Tibial artery (tissue), 4 donors: ENCODE measurements around the gene CRYM.

Source experiments
- DNase-seq, 2 donors: peaks; one replicate each; pipeline ENCODE4 v3.0.0-alpha.2; 2019
- H3K27ac ChIP-seq, 2 donors: fragments of 200-600 bp; sonication (generic) in 1 of 2; 1 replicate in 1 of 2; 2 replicates in 1 of 2; pipeline ENCODE4 v1.5.1; 2018 to 2019; ENCODE audit warnings: mild to moderate bottlenecking in 1 of 2
- H3K27me3 ChIP-seq, 2 donors: fragments of 200-600 bp; sonication (generic) in 1 of 2; one replicate each; pipeline versions ENCODE4 v1.5.1 to v1.6.0; 2016 to 2019
- H3K36me3 ChIP-seq, 3 donors: fragments of 200-600 bp; sonication (generic) in 2 of 3; one replicate each; pipeline ENCODE4 v1.5.1; 2016 to 2019; ENCODE audit warnings: mild to moderate bottlenecking in 2 of 3
- H3K4me1 ChIP-seq, 4 donors: fragments of 200-600 bp; sonication (generic) in 2 of 4; 1 replicate in 3 of 4; 2 replicates in 1 of 4; pipeline ENCODE4 v1.5.1; 2016 to 2019
- H3K4me3 ChIP-seq, 2 donors: fragments of 200-600 bp; sonication (generic) in 1 of 2; 1 replicate in 1 of 2; 2 replicates in 1 of 2; pipeline ENCODE4 v1.5.1; 2018 to 2019; ENCODE audit warnings: mild to moderate bottlenecking in 2 of 2
- H3K9me3 ChIP-seq, 3 donors: fragments of 200-600 bp; sonication (generic) in 1 of 3; one replicate each; pipeline ENCODE4 v1.5.1; 2016 to 2019
- CTCF ChIP-seq, 2 experiments: fragments of 200-600 bp in 1 of 2; fragments of 450-650 bp in 1 of 2; IDR thresholded peaks; one replicate each; pipeline ENCODE4 v1.5.1; 2017 to 2019; ENCODE audit warnings: antibody characterized with exemption in 2 of 2, mild to moderate bottlenecking in 1 of 2, moderate library complexity in 1 of 2
- intact Hi-C: fragments of 100-400 bp; cut with DNase I; formaldehyde crosslinking; loops from one replicate; pipeline ENCODE4 v1.15.0; 2023; ENCODE audit warnings: low total_unique reads

Gene CRYM

GRCh38 chr16:21244518-21245215, 33.4 kb downstream of the CRYM start:
- H3K27me3 ChIP-seq, result peaks cover 0 to 7% of the 10 kb centered on the region in 2 donors
- DNase-seq, result no peak
- peaks cover 0 to 7% (median 0%) of the 10 kb centered on the region in 4 donors for H3K4me1 ChIP-seq
- intact Hi-C loops, result no loop called here
- no peak overlapping the region for H3K4me3 ChIP-seq
- TF ChIP-seq CTCF (IDR thresholded peaks at IDR 0.05), result no peak
- H3K36me3 ChIP-seq, result no peaks in the 10 kb centered on the region
- no peak overlapping the region for H3K27ac ChIP-seq
- no peaks in the 10 kb centered on the region for H3K9me3 ChIP-seq

- no peaks in the 10 kb centered on the region for H3K36me3 ChIP-seq
- peaks cover 0 to 7% of the 10 kb centered on the region in 2 donors for H3K27me3 ChIP-seq
- no peaks in the 10 kb centered on the region for H3K9me3 ChIP-seq
- peaks cover 0 to 7% (median 0%) of the 10 kb centered on the region in 4 donors for H3K4me1 ChIP-seq
- DNase-seq, result no peak
- no peak overlapping the region for H3K4me3 ChIP-seq
- intact Hi-C loops, result no loop called here
- TF ChIP-seq CTCF (IDR thresholded peaks at IDR 0.05), result no peak
- no peak overlapping the region for H3K27ac ChIP-seq
Measured at GRCh38 chr16:21242756-21243155, 35.3 kb downstream of the CRYM start.

- Histone ChIP-seq H3K9me3 (no peaks in the 10 kb centered on the region), H3K27ac (no peak overlapping the region), H3K27me3 (peaks cover 0 to 7% of the 10 kb centered on the region in 2 donors), H3K4me3 (no peak overlapping the region), H3K36me3 (no peaks in the 10 kb centered on the region), H3K4me1 (peaks cover 0 to 2% (median 0%) of the 10 kb centered on the region in 4 donors)
- TF ChIP-seq CTCF (IDR thresholded peaks at IDR 0.05), result no peak
- DNase-seq, result no peak
- intact Hi-C loops, result no loop called here
Measured at GRCh38 chr16:21239646-21240045, 38.4 kb downstream of the CRYM start.

DNA sequence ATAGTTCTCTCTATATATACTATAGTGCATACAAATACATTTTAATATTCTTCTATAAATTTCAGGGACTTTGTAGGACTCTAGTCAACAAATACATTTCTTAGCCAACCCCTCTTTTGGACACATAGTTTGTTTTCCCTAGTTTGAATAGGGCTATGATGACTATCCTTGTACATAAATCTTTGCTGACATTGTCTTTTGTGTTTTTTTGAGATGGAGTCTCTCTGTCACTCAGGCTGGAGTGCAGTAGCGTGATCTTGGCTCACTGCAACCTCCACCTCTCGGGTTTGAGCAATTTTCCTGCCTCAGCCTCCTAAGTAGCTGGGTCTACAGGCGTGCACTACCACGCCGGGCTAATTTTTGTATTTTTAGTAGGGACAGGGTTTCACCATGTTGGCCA, 41.3 kb downstream of the CRYM start:
- TF ChIP-seq CTCF (IDR thresholded peaks at IDR 0.05), result no peak
- Histone ChIP-seq H3K36me3 (no peaks in the 10 kb centered on the region), H3K9me3 (no peaks in the 10 kb centered on the region), H3K27ac (no peak overlapping the region), H3K4me3 (no peak overlapping the region), H3K4me1 (no peaks in the 10 kb centered on the region), H3K27me3 (peaks cover 0 to 6% of the 10 kb centered on the region in 2 donors)
- no peak for DNase-seq
- intact Hi-C loops, result no loop called here

DNA sequence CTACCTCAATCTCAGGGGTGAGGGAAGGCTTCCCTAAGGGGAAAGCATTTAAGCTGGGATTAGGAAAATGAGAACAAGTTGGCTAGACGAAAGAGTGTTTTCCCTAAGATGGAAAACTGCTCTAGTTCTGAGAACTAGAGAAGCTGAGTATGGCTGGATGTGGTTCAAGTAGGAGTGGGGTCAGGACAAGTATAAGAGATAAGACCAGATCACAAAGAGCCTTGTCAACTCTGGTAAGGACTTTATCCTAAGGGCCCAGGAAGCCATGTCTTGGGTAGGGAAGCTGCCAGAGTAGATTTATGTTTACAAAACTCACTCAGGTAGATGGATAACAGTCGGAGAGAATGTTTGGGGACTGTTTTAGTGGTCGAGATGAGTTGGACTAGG, 42.9 kb downstream of the CRYM start:
- Histone ChIP-seq H3K9me3 (no peaks in the 10 kb centered on the region), H3K27me3 (peaks cover 0 to 3% of the 10 kb centered on the region in 2 donors), H3K27ac (no peak overlapping the region), H3K4me1 (no peaks in the 10 kb centered on the region), H3K4me3 (no peak overlapping the region), H3K36me3 (no peaks in the 10 kb centered on the region)
- TF ChIP-seq CTCF (IDR thresholded peaks at IDR 0.05), result no peak
- no peak for DNase-seq
- intact Hi-C loops, result no loop called here
